Fibroblast of skin of scalp (primary cell): ENCODE measurements around the gene ANO6.
"Not testable (repeated sequence)": the region's sequence is repeated elsewhere in the genome, so short reads cannot be mapped to it uniquely, and the experiment has no call there.

Experiments used
- DNase-seq: peaks from one replicate; pipeline ENCODE4 v3.0.0-alpha.2; 2013

Gene ANO6

GRCh38 chr12:45212064-45212463, 3.8 kb upstream of the ANO6 start:
- DNase-seq = no peak

- DNase-seq = no peak
Measured at GRCh38 chr12:45213107-45213506, 2.8 kb upstream of the ANO6 start.

- DNase-seq = no peak
Measured at GRCh38 chr12:45214071-45214470, 1.8 kb upstream of the ANO6 start.

- DNase-seq = peak; percentile 48
Measured at GRCh38 chr12:45214749-45215418, 1.0 kb upstream of the ANO6 start.

- peak; percentile 57 for DNase-seq
Measured at GRCh38 chr12:45216230-45216982, 511 bp downstream of the ANO6 start.

GRCh38 chr12:45216983-45217485, 1.1 kb downstream of the ANO6 start:
- DNase-seq = peak; percentile 13

- no peak for DNase-seq
Measured at GRCh38 chr12:45217846-45218245, 2.0 kb downstream of the ANO6 start.

- DNase-seq = no peak
Measured at GRCh38 chr12:45219621-45220020, 3.7 kb downstream of the ANO6 start.

GRCh38 chr12:45220363-45220931, 4.6 kb downstream of the ANO6 start:
- no peak for DNase-seq

GRCh38 chr12:45220969-45221368, 5.1 kb downstream of the ANO6 start:
- DNase-seq = no peak

- no peak for DNase-seq
Measured at GRCh38 chr12:45223868-45224267, 8.0 kb downstream of the ANO6 start.

GRCh38 chr12:45224311-45224710, 8.4 kb downstream of the ANO6 start:
- no peak for DNase-seq

- no peak for DNase-seq
Measured at GRCh38 chr12:45226021-45226420, 10.1 kb downstream of the ANO6 start.

- DNase-seq = no peak
Measured at GRCh38 chr12:45227316-45228067, 11.6 kb downstream of the ANO6 start.

GRCh38 chr12:45231515-45232145, 15.7 kb downstream of the ANO6 start:
- peak; percentile 84 for DNase-seq

GRCh38 chr12:45232146-45232755, 16.4 kb downstream of the ANO6 start:
- no peak for DNase-seq

GRCh38 chr12:45232756-45233372, 17.0 kb downstream of the ANO6 start:
- DNase-seq = peak; percentile 96

GRCh38 chr12:45234139-45234865, 18.4 kb downstream of the ANO6 start:
- peak; percentile 99 for DNase-seq

GRCh38 chr12:45235087-45236025, 19.5 kb downstream of the ANO6 start:
- peak; percentile 62 for DNase-seq

GRCh38 chr12:45236383-45236782, 20.5 kb downstream of the ANO6 start:
- not testable (repeated sequence) for DNase-seq
